GM13977 (cell line): ENCODE measurements around the gene EMP2.

Experiments
- DNase-seq: peaks from one replicate; pipeline ENCODE4 v3.0.0; 2012; ENCODE audit warnings: low spot score
- CTCF ChIP-seq: IDR thresholded peaks from 2 replicates; pipeline ENCODE4 v1.5.1; 2012; ENCODE audit warnings: mild to moderate bottlenecking, control low read depth; ENCODE audit not compliant: insufficient read depth; ENCODE audit errors: extremely low read depth, missing control alignments
- in situ Hi-C: fragments of 300-500 bp; cut with MboI; formaldehyde crosslinking; loops from one replicate; pipeline ENCODE4 v1.12.0; 2022; ENCODE audit warnings: low sequenced_read_pairs, low pct_unique_long_range_greater_than_20kb, mixed read lengths, inconsistent platforms; ENCODE audit not compliant: unreplicated experiment

EMP2 gene

GRCh38 chr16:10495031-10495345 lies 85.4 kb downstream of the EMP2 start:
- in situ Hi-C loops = no loop called here
- TF ChIP-seq CTCF = no peak
- no peak for DNase-seq

GRCh38 chr16:10494343-10495030 lies 85.9 kb downstream of the EMP2 start:
- in situ Hi-C loops = no loop called here
- no peak for TF ChIP-seq CTCF
- DNase-seq = no peak

- DNase-seq = no peak
- no peak for TF ChIP-seq CTCF
- in situ Hi-C loops = no loop called here
Measured at GRCh38 chr16:10493276-10493675, 87.1 kb downstream of the EMP2 start.

- no peak for TF ChIP-seq CTCF
- no peak for DNase-seq
- in situ Hi-C loops = no loop called here
Measured at GRCh38 chr16:10490141-10490540, 90.3 kb downstream of the EMP2 start.

GRCh38 chr16:10485698-10486382 lies 94.6 kb downstream of the EMP2 start:
- no peak for TF ChIP-seq CTCF
- in situ Hi-C loops = no loop called here
- DNase-seq = no peak

- in situ Hi-C loops = no loop called here
- no peak for TF ChIP-seq CTCF
Measured at GRCh38 chr16:10485159-10485558, 95.2 kb downstream of the EMP2 start.

More at GRCh38 chr16:10485159-10485558, 95.2 kb downstream of the EMP2 start:
- no peak for DNase-seq
